Peyer's patch (tissue), 4 donors: ENCODE data around the gene GSTCD. TPM values are rescaled to one million over a fixed set of nuclear protein-coding genes. Genes with fewer than 3 reads are reported as not detected.
"Not testable (repeated sequence)": the region's sequence is repeated elsewhere in the genome, so short reads cannot be mapped to it uniquely, and the experiment has no call there.

Experiments used
- DNase-seq, 3 donors: peaks; one replicate each; pipeline ENCODE4 v3.0.0-alpha.2; 2017 to 2019
- H3K27ac ChIP-seq, 4 donors: fragments of 200-600 bp; sonication (generic); one replicate each; pipeline ENCODE4 v1.5.1; 2016 to 2019
- H3K27me3 ChIP-seq, 2 donors: fragments of 200-600 bp; sonication (generic); one replicate each; pipeline ENCODE4 v1.5.1; 2019
- H3K36me3 ChIP-seq, 3 donors: fragments of 200-600 bp; sonication (generic); one replicate each; pipeline ENCODE4 v1.5.1; 2016 to 2019
- H3K4me1 ChIP-seq, 4 donors: fragments of 200-600 bp; sonication (generic); one replicate each; pipeline ENCODE4 v1.5.1; 2016 to 2019
- H3K4me3 ChIP-seq, 4 donors: fragments of 200-600 bp; sonication (generic); 1 replicate in 3 of 4; 2 replicates in 1 of 4; pipeline ENCODE4 v1.5.1; 2016 to 2019; ENCODE audit warnings: mild to moderate bottlenecking in 1 of 4
- H3K9me3 ChIP-seq, 4 donors: fragments of 200-600 bp; sonication (generic); one replicate each; pipeline ENCODE4 v1.5.1; 2016 to 2019; ENCODE audit warnings: mild to moderate bottlenecking in 1 of 4
- POLR2A ChIP-seq, 2 donors: fragments of 450-650 bp; IDR thresholded peaks; one replicate each; pipeline ENCODE4 v1.5.1; 2017; ENCODE audit warnings: antibody characterized with exemption in 2 of 2, mild to moderate bottlenecking in 2 of 2, moderate library complexity in 2 of 2
- total RNA-seq, 4 donors: library from RNA; depleted of rRNA; stranded (reverse); fragments of >200 nt; gene quantifications; one replicate each; pipeline ENCODE4 v1.1.0, GENCODE V29; 2016
- TF ChIP-seq, protein P1 (sequence below), 6 experiments: fragments of 450-650 bp in 4 of 6; fragments of 200-600 bp in 2 of 6; sonication (generic) in 1 of 6; IDR thresholded peaks; one replicate each; pipeline ENCODE4 v1.5.1; 2017 to 2019; ENCODE audit warnings: antibody characterized with exemption in 6 of 6, mild to moderate bottlenecking in 3 of 6, moderate library complexity in 1 of 6

The GSTCD gene
- total RNA-seq, 4 donors from 2014 or later: 6.4 to 23.1 (median 10.3) TPM

DNA sequence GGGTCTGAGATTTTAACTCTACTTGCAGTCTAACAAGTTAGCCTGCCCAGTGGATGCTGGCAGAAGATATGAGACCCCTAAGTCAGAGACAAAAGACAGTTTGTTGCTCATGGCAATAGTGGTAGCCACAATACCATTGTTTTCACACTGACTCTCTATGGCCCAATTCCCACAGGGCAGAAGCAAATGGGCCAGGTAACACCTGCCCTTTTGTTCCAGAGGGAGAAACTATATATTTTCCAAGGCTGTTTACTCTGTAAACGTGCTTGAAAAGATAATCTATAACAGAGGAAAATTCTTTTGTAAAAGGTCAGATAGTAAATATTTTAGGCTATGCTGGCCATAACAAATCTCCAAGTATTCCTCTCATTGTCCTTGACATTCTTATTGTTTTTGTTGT lies 129.5 kb downstream of the GSTCD start:
- H3K4me1 ChIP-seq: no peaks in the 10 kb centered on the region
- H3K4me3 ChIP-seq: no peak overlapping the region
- H3K9me3 ChIP-seq: no peaks in the 10 kb centered on the region
- DNase-seq: no peak
- no peaks in the 10 kb centered on the region for H3K36me3 ChIP-seq
- no peak overlapping the region for H3K27ac ChIP-seq
- TF ChIP-seq, protein P1, sequence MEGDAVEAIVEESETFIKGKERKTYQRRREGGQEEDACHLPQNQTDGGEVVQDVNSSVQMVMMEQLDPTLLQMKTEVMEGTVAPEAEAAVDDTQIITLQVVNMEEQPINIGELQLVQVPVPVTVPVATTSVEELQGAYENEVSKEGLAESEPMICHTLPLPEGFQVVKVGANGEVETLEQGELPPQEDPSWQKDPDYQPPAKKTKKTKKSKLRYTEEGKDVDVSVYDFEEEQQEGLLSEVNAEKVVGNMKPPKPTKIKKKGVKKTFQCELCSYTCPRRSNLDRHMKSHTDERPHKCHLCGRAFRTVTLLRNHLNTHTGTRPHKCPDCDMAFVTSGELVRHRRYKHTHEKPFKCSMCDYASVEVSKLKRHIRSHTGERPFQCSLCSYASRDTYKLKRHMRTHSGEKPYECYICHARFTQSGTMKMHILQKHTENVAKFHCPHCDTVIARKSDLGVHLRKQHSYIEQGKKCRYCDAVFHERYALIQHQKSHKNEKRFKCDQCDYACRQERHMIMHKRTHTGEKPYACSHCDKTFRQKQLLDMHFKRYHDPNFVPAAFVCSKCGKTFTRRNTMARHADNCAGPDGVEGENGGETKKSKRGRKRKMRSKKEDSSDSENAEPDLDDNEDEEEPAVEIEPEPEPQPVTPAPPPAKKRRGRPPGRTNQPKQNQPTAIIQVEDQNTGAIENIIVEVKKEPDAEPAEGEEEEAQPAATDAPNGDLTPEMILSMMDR (IDR thresholded peaks at IDR 0.05): no peak
- TF ChIP-seq POLR2A (IDR thresholded peaks at IDR 0.05): no peak
- no peaks in the 10 kb centered on the region for H3K27me3 ChIP-seq

DNA sequence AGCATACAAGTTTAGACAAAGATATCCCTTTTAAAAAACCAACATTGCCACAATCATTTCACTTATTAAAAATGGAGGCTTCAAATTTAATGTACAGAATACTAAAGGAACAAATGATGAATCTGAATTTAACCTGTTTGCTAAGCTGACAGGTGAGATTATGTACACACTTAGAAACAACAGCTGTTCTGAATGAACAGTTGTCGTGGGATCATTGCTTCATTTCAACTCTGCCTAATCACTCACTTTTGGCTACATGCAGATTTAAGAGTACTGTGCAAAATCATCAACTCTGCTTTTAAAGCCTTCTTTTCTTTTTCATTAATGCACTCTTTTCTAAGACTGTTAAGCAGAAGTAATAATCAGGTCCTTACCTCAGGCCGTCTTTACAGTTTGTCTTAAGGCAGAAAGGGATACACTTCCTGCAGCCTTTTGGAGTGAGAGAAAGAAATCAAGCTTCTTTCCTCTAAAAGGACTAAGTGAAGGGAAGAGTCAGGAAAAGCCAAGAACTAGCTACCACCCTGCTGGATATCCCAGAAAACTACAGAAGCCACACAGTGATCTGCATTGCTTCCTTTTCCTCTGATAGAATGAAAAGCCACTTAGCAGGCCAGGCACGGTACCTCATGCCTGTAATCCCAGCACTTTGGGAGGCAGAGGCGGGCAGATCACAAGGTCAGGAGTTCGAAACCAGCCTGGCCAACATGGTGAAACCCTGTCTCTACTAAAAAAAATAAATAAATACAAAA lies 132.0 kb downstream of the GSTCD start:
- Histone ChIP-seq H3K4me3 (no peak overlapping the region), H3K9me3 (no peaks in the 10 kb centered on the region), H3K36me3 (no peaks in the 10 kb centered on the region), H3K4me1 (no peaks in the 10 kb centered on the region), H3K27ac (no peak overlapping the region), H3K27me3 (no peaks in the 10 kb centered on the region)
- TF ChIP-seq, protein P1 (IDR thresholded peaks at IDR 0.05): no peak
- TF ChIP-seq POLR2A (IDR thresholded peaks at IDR 0.05): no peak
- no peak for DNase-seq

DNA sequence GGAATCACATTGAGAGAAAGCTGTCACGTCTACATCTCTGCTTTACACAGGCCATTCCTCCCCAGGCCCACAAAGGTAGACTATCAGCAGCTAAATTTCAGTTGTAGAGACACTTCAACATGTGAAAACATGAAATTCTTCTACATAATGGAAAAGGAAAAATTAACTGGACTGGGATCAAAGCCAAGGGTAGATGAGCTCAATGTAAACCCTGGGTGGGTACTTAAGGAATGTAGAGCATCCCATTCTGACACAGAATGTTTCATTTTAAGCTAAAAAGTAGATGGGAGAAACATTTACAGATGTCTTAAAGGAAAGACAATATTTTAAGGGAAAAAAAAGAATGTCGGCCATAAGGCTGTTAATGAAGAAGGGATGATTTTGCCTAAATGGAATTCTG lies 135.4 kb downstream of the GSTCD start:
- H3K27me3 ChIP-seq: no peaks in the 10 kb centered on the region
- TF ChIP-seq, protein P1 (IDR thresholded peaks at IDR 0.05): no peak
- no peak for TF ChIP-seq POLR2A (IDR thresholded peaks at IDR 0.05)
- no peaks in the 10 kb centered on the region for H3K9me3 ChIP-seq
- H3K4me3 ChIP-seq: no peak overlapping the region
- no peaks in the 10 kb centered on the region for H3K4me1 ChIP-seq
- DNase-seq: no peak
- H3K27ac ChIP-seq: no peak overlapping the region
- no peaks in the 10 kb centered on the region for H3K36me3 ChIP-seq

DNA sequence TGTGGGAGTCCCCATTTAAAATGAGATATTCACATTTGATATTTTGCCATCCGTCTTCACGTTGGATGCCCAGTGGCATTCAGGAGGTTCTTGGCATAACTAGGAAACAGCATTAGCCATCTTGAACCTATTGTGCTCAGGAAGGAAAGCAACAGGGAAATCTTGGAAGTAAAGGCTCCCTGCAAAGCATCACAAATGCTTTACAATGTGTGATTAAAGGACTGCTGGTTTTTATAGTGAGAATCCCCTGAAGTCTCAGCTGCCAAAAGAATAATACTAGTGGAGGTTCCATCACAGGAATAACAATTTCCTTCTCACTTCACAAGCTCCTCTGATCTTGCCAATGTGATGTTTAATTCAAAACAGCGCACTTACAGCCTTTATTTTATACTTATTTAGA lies 137.0 kb downstream of the GSTCD start:
- no peaks in the 10 kb centered on the region for H3K27me3 ChIP-seq
- no peak overlapping the region for H3K27ac ChIP-seq
- H3K4me3 ChIP-seq: no peak overlapping the region
- DNase-seq: no peak
- no peaks in the 10 kb centered on the region for H3K4me1 ChIP-seq
- H3K36me3 ChIP-seq: no peaks in the 10 kb centered on the region
- TF ChIP-seq POLR2A (IDR thresholded peaks at IDR 0.05): no peak
- TF ChIP-seq, protein P1 (IDR thresholded peaks at IDR 0.05): no peak
- H3K9me3 ChIP-seq: no peaks in the 10 kb centered on the region

DNA sequence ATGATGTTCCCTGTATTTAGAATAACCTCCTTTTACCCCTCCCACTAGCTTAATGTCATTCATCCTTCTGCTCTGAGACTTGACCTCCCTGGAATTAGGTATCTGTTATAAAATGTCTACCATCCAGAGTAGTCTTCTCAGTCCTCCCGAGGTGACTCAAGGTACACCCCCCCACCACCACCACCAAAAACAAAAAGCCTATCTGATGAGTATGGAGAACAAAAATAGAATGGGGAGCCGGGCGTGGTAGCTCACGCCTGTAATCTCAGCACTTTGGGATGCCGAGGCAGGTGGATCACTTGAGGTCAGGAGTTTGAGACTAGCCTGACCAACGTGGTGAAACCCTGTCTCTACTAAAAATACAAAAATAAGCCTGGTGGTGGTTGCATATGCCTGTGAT lies 139.8 kb downstream of the GSTCD start:
- not testable (repeated sequence) for H3K4me3 ChIP-seq, H3K9me3 ChIP-seq, H3K4me1 ChIP-seq, H3K27me3 ChIP-seq, DNase-seq, H3K36me3 ChIP-seq, H3K27ac ChIP-seq

DNA sequence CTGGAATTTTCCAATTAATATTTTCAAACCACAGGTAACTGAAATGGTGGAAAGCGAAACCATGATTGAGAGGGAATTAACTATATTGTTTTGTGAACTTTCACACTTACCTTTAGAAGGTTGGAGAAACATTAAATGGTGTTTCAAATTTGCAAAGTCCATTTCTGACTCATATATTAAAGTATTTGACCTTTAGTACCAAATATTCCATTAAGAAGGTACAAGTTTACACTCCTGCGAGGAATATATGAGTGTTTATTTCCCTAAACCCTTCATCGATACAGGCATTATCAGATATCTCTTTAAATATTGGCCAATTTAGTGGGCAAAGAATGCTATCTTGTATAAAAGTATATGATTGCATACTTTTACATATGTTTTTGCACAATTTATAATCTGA lies 142.6 kb downstream of the GSTCD start:
- no peaks in the 10 kb centered on the region for H3K9me3 ChIP-seq
- peak overlapping the region in 1 of 4 donors; percentile 31 for H3K27ac ChIP-seq
- no peak for DNase-seq
- no peaks in the 10 kb centered on the region for H3K36me3 ChIP-seq
- no peak for TF ChIP-seq POLR2A (IDR thresholded peaks at IDR 0.05)
- TF ChIP-seq, protein P1 (IDR thresholded peaks at IDR 0.05): no peak
- H3K4me1 ChIP-seq: no peaks in the 10 kb centered on the region
- H3K27me3 ChIP-seq: no peaks in the 10 kb centered on the region
- no peak overlapping the region for H3K4me3 ChIP-seq

DNA sequence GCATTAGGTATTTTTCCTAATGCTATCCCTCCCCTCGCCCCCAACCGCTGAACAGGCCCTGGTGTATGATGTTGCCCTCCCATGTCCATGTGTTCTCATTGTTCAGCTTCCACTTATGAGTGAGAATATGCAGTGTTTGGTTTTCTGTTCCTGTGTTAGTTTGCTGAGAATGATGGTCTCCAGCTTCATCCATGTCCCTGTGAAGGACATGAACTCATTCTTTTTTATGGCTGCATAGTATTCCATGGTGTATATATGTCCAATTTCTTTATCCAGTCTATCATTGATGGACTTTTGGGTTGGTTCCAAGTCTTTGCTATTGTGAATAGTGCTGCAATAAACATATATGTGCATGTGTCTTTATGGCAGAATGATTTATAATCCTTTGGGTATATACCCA lies 143.6 kb downstream of the GSTCD start:
- H3K27me3 ChIP-seq, H3K9me3 ChIP-seq, H3K4me3 ChIP-seq, H3K27ac ChIP-seq, DNase-seq, H3K36me3 ChIP-seq, H3K4me1 ChIP-seq: not testable (repeated sequence)
